SK-N-SH treated with all-trans-retinoic acid at 6 μM for 48 hours (cell line): ENCODE measurements around the gene TNS3.

Experiments used
- ATAC-seq: fragments of 200-7000 bp; cut with Tn5 transposase; 3 replicates; pipeline ENCODE4 v1.9.1; 2020; ENCODE audit warnings: mild to moderate bottlenecking, moderate library complexity
- ARNTL ChIP-seq: fragments of 450-650 bp; formaldehyde crosslinking; IDR thresholded peaks from 2 replicates; pipeline ENCODE4 v1.5.0; 2020; ENCODE audit warnings: low read depth, mild to moderate bottlenecking, moderate library complexity, borderline replicate concordance
- BACH2 ChIP-seq: fragments of 250-450 bp; sonication (Bioruptor Pico); IDR thresholded peaks from 2 replicates; pipeline ENCODE4 v1.9.0; 2021; ENCODE audit warnings: mild to moderate bottlenecking, borderline replicate concordance
- CREB5 ChIP-seq: fragments of 250-450 bp; sonication (Bioruptor Pico); IDR thresholded peaks from 2 replicates; pipeline ENCODE4 v1.5.1; 2020; ENCODE audit warnings: low read depth, mild to moderate bottlenecking, moderate library complexity
- CSDC2 ChIP-seq: fragments of 250-450 bp; sonication (Bioruptor Pico); IDR thresholded peaks from 2 replicates; pipeline ENCODE4 v1.5.0; 2020; ENCODE audit warnings: mild to moderate bottlenecking, moderate library complexity
- CSRNP3 ChIP-seq: fragments of 250-450 bp; sonication (Bioruptor Pico); IDR thresholded peaks from 2 replicates; pipeline ENCODE4 v1.5.1; 2021; ENCODE audit warnings: mild to moderate bottlenecking, moderate library complexity
- ESRRG ChIP-seq: fragments of 250-450 bp; sonication (Bioruptor Pico); IDR thresholded peaks from 2 replicates; pipeline ENCODE4 v1.6.1; 2021; ENCODE audit warnings: mild to moderate bottlenecking
- GLIS3 ChIP-seq: fragments of 250-450 bp; sonication (Bioruptor Pico); IDR thresholded peaks from 2 replicates; pipeline ENCODE4 v1.5.0; 2020; ENCODE audit warnings: mild to moderate bottlenecking, moderate library complexity
- ISL1 ChIP-seq: fragments of 250-450 bp; sonication (Bioruptor Pico); IDR thresholded peaks from 2 replicates; pipeline ENCODE4 v2.1.2; 2022; ENCODE audit warnings: mild to moderate bottlenecking, moderate library complexity
- OSR1 ChIP-seq: fragments of 250-450 bp; sonication (Bioruptor Pico); IDR thresholded peaks from 2 replicates; pipeline ENCODE4 v1.8.0; 2022; ENCODE audit warnings: moderate library complexity, mild to moderate bottlenecking, inconsistent platforms
- PATZ1 ChIP-seq: fragments of 250-450 bp; sonication (Bioruptor Pico); IDR thresholded peaks from 2 replicates; pipeline ENCODE4 v1.8.0; 2020; ENCODE audit warnings: mild to moderate bottlenecking, moderate library complexity, borderline replicate concordance
- POU6F1 ChIP-seq: fragments of 250-450 bp; sonication (Bioruptor Pico); IDR thresholded peaks from 2 replicates; pipeline ENCODE4 v1.8.0; 2021; ENCODE audit warnings: low read depth, mild to moderate bottlenecking, moderate library complexity, borderline replicate concordance
- PPARA ChIP-seq: fragments of 250-450 bp; sonication (Bioruptor Pico); IDR thresholded peaks from 2 replicates; pipeline ENCODE4 v1.5.0; 2020; ENCODE audit warnings: mild to moderate bottlenecking, borderline replicate concordance
- RARB ChIP-seq: fragments of 250-450 bp; sonication (Bioruptor Pico); IDR thresholded peaks from 2 replicates; pipeline ENCODE4 v1.8.0; 2021; ENCODE audit warnings: mild to moderate bottlenecking, moderate library complexity
- SNAI2 ChIP-seq: fragments of 250-450 bp; sonication (Bioruptor Pico); IDR thresholded peaks from 2 replicates; pipeline ENCODE4 v1.5.0; 2020; ENCODE audit warnings: mild to moderate bottlenecking, moderate library complexity
- TCF4 ChIP-seq: fragments of 250-450 bp; sonication (Bioruptor Pico); IDR thresholded peaks from 2 replicates; pipeline ENCODE4 v1.8.0; 2021; ENCODE audit warnings: mild to moderate bottlenecking, moderate library complexity, borderline replicate concordance
- TOX ChIP-seq: fragments of 250-450 bp; sonication (Bioruptor Pico); IDR thresholded peaks from 2 replicates; pipeline ENCODE4 v1.8.0; 2021; ENCODE audit warnings: mild to moderate bottlenecking, moderate library complexity, borderline replicate concordance
- ZC3H10 ChIP-seq: fragments of 250-450 bp; sonication (Bioruptor Pico); IDR thresholded peaks from 2 replicates; pipeline ENCODE4 v1.5.1; 2021; ENCODE audit warnings: mild to moderate bottlenecking, moderate library complexity
- ZFP3 ChIP-seq: fragments of 250-450 bp; sonication (Bioruptor Pico); IDR thresholded peaks from 2 replicates; pipeline ENCODE4 v1.5.0; 2020; ENCODE audit warnings: mild to moderate bottlenecking, moderate library complexity
- ZFP30 ChIP-seq: fragments of 450-650 bp; formaldehyde crosslinking; IDR thresholded peaks from 2 replicates; pipeline ENCODE4 v1.5.0; 2022; ENCODE audit warnings: mild to moderate bottlenecking, moderate library complexity
- ZNF565 ChIP-seq: fragments of 450-650 bp; formaldehyde crosslinking; conservative IDR thresholded peaks from 2 replicates; pipeline ENCODE4 v1.5.0; 2020; ENCODE audit warnings: low read depth, mild to moderate bottlenecking, moderate library complexity
- ZNF70 ChIP-seq: fragments of 450-650 bp; formaldehyde crosslinking; IDR thresholded peaks from 2 replicates; pipeline ENCODE4 v1.5.0; 2020; ENCODE audit warnings: mild to moderate bottlenecking, moderate library complexity
- ZNF8 ChIP-seq: fragments of 450-650 bp; formaldehyde crosslinking; IDR thresholded peaks from 2 replicates; pipeline ENCODE4 v1.5.0; 2020; ENCODE audit warnings: mild to moderate bottlenecking, moderate library complexity

TNS3 gene

GRCh38 chr7:47446871-47447466 lies 134.9 kb downstream of the TNS3 start:
- ATAC-seq = no peak
- TF ChIP-seq RARB (CRISPR knock-in tag) (no peak), ARNTL (CRISPR knock-in tag) (no peak), POU6F1 (no peak), ISL1 (CRISPR knock-in tag) (0 out of 2 replicates have a peak, but pooled peaks have one; percentile 8)

GRCh38 chr7:47444376-47445098 lies 137.4 kb downstream of the TNS3 start:
- peak; percentile 58 for ATAC-seq

GRCh38 chr7:47443049-47443448 lies 138.9 kb downstream of the TNS3 start:
- TF ChIP-seq ZFP3 (CRISPR knock-in tag) = no peak
- no peak for TF ChIP-seq PPARA
- no peak for TF ChIP-seq OSR1 (CRISPR knock-in tag)
- TF ChIP-seq BACH2 (CRISPR knock-in tag) = no peak
- no peak for TF ChIP-seq ARNTL (CRISPR knock-in tag)
- no peak for TF ChIP-seq RARB (CRISPR knock-in tag)
- TF ChIP-seq TOX (CRISPR knock-in tag) = no peak
- no peak for TF ChIP-seq ZNF8 (CRISPR knock-in tag)
- TF ChIP-seq CREB5 (CRISPR knock-in tag) = no peak
- no peak for TF ChIP-seq SNAI2 (CRISPR knock-in tag)
- no peak for TF ChIP-seq TCF4 (CRISPR knock-in tag)
- TF ChIP-seq ISL1 (CRISPR knock-in tag) = no peak
- TF ChIP-seq CSRNP3 = no peak
- TF ChIP-seq, all 23 proteins: peak for 0
- ATAC-seq = no peak

More at GRCh38 chr7:47444376-47445098, 137.4 kb downstream of the TNS3 start:
- no peak for TF ChIP-seq ZNF565 (CRISPR knock-in tag)
- no peak for TF ChIP-seq TOX (CRISPR knock-in tag)
- TF ChIP-seq CSDC2 (CRISPR knock-in tag) = no peak
- no peak for TF ChIP-seq RARB (CRISPR knock-in tag)
- no peak for TF ChIP-seq SNAI2 (CRISPR knock-in tag)
- no peak for TF ChIP-seq GLIS3
- TF ChIP-seq ARNTL (CRISPR knock-in tag) = no peak
- no peak for TF ChIP-seq ZFP3 (CRISPR knock-in tag)
- no peak for TF ChIP-seq TCF4 (CRISPR knock-in tag)
- no peak for TF ChIP-seq ZNF8 (CRISPR knock-in tag)
- no peak for TF ChIP-seq PATZ1 (CRISPR knock-in tag)
- TF ChIP-seq ESRRG (CRISPR knock-in tag) = no peak
- TF ChIP-seq ZNF70 (CRISPR knock-in tag) = no peak
- no peak for TF ChIP-seq ZC3H10 (CRISPR knock-in tag)
- TF ChIP-seq POU6F1 = no peak
- no peak for TF ChIP-seq BACH2 (CRISPR knock-in tag)
- no peak for TF ChIP-seq ISL1 (CRISPR knock-in tag)
- TF ChIP-seq ZFP30 (CRISPR knock-in tag) = no peak
- TF ChIP-seq, all 23 proteins: peak for 0
